HG02884 (cell line): ENCODE results near the gene MRPL58.
"Not testable (repeated sequence)": the region's sequence is repeated elsewhere in the genome, so short reads cannot be mapped to it uniquely, and the experiment has no call there.

Experiments
- ATAC-seq: cut with Tn5 transposase; IDR thresholded peaks from one replicate; pipeline ENCODE4 v1.9.1; 2021; ENCODE audit warnings: mild to moderate bottlenecking, moderate library complexity; ENCODE audit not compliant: unreplicated experiment

Gene MRPL58

DNA sequence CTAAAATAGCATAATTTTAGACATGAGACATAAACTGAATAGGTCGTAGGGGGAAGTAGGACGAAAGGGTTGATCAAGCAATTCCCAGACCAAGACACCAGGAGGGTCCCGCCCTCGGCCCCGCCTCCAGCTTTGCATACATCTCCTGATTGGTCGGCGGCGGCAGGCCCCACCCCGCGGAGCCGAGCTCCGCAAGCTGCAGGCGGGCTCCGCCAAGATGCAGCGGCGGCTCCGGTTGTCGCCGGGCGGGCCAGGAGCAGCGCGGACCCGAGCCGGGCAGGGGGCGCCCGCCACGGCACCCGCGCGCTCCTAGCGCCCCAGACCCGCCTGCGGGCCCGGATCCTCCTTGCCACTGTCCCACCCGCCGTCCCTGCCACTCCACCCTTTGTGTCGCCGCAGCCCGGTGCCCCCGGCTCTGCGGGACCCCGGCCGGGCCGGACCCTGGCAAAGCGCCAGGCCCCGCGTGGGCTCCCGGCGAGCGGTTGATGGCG lies 25.0 kb upstream of the MRPL58 start, which contains the start of gene CDR2L:
TSS of gene CDR2L (plus strand) at position 215 of the 491 bp plus-strand sequence. CDS start 412 bp downstream, outside the sequence.
- ATAC-seq = peak; percentile 89

- peak; percentile 40 for ATAC-seq
Observed at GRCh38 chr17:74987909-74988711, 24.4 kb upstream of the MRPL58 start.

DNA sequence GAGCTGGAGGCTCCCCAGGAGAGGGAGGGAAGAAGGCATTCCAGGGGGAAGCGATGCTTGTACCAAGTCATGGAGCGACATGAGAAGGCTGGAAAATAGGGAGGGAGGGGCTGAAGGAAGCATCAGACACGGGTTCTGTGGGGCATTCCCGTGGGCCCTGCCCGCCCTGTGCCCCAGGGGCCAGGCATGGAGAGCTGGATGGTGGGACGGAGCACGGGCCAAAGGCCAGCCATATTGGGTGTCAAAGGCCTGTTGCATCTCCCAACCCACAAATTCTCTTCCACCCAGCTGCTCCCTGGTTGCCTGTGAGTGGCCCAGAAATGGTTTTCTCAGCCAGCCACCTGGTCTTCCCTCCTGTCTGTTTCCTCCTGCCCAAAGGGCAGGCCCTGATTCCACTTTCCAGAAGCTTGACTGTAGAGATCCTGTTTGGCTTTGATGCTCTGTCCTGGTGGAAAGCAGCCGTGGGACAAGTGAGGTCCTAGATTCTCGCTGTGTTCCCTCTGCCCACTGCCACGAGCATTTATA lies 21.8 kb upstream of the MRPL58 start:
- ATAC-seq = no peak

DNA sequence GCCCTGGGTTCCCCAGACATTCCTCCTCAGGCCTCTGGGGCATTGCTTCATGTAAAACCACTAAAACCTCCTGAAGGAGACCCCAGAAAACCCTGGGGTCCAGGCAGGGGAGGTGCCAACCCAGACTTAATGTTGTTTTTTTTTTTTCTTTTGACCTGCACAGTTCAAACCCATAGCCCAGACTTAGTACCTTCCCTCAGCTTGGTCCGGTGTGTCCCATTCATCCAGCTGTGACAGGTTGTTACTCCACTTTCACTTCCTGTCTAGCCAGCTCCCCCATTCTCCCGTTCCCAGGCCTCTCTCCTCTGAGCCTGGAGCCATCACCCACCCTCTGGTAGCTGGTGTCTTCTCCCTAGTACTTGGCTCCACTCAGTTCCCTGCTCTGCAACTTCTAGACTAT lies 20.2 kb upstream of the MRPL58 start:
- ATAC-seq = no peak

- no peak for ATAC-seq
Observed at GRCh38 chr17:74994440-74994839, 18.0 kb upstream of the MRPL58 start.

DNA sequence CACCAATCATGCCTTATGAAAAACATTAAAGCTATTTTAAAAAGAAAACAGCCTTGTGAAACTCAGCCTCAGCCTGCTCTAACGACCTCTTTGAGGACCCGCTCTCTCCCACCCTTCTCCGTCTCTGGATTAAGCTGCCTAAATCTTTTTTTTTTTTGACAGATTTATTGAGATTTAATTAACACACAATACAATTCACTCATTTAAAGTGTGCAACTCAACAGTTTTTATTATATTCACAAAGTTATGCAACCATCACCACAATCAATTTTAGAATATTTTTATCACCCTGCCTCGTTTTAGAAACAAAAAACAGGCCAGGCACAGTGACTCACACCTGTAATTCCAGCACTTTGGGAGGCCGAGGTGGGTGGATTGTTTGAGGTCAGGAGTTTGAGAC lies 16.6 kb upstream of the MRPL58 start:
- ATAC-seq = no peak

DNA sequence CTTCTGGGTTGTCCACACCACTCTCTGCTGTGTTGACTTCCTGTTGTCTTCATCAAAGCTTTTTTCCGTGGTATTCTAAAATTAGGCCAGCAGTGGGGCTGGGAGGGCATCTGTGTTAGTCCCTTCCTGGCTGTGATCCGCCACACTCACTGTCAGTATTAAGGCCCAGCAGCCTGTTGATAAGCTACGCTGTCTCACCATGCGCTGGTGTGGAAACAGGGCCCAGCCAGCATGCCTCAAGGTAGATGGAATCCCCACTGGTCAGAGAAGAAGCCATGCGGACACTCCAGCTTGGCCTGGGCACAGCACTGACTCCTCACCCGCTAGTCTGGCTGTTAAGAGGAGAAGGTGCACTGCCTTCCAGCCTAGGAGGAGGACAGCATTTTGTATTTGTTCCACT lies 13.7 kb upstream of the MRPL58 start:
- ATAC-seq = no peak

DNA sequence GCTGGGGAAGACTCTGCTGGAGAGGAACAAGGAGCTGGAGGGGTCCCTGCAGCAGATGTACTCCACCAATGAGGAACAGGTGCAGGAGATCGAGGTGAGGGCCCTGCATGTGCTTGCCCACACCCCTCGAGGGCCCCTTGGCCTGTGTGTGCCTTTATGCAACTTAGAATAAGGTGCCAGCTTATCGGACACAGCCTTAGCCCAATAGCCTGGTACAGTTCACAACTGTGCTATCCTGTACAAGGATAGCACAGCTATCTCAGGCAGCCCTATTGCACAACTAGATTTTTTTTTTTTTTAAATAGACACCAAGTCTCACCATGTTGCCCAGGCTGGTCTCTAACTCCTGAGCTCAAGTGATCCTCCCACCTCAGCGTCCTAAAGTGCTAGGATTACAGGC lies 12.9 kb upstream of the MRPL58 start:
- ATAC-seq = no peak

GRCh38 chr17:75001915-75002843 lies 10.3 kb upstream of the MRPL58 start:
- ATAC-seq = no peak

GRCh38 chr17:75003070-75003956 lies 9.2 kb upstream of the MRPL58 start:
- no peak for ATAC-seq

GRCh38 chr17:75003957-75004355 lies 8.5 kb upstream of the MRPL58 start:
- no peak for ATAC-seq

- ATAC-seq = no peak
Observed at GRCh38 chr17:75004371-75004770, 8.1 kb upstream of the MRPL58 start.

GRCh38 chr17:75005291-75005690 lies 7.2 kb upstream of the MRPL58 start:
- ATAC-seq = no peak

GRCh38 chr17:75006084-75006483 lies 6.4 kb upstream of the MRPL58 start:
- ATAC-seq = not testable (repeated sequence)

DNA sequence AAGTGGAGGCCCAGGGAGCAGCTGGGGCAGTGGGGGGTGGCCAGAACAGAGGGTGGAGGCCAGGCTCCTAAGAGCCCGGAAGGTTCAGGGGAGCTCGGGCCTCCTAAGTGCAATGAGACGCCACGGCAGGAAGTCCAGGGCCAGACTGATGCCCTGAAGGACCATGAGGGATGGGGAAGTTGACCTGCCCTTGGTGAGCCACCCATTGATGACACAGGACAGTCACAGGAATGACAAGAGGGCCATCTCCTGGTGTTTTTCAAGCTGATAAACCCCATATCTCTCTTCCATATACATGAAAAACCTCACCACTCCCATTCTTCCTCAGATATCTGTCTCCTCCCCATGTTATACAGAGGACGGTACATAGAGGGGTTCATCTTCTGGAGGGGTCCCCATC lies 5.8 kb upstream of the MRPL58 start:
- no peak for ATAC-seq

- no peak for ATAC-seq
Observed at GRCh38 chr17:75008373-75008772, 4.1 kb upstream of the MRPL58 start.

DNA sequence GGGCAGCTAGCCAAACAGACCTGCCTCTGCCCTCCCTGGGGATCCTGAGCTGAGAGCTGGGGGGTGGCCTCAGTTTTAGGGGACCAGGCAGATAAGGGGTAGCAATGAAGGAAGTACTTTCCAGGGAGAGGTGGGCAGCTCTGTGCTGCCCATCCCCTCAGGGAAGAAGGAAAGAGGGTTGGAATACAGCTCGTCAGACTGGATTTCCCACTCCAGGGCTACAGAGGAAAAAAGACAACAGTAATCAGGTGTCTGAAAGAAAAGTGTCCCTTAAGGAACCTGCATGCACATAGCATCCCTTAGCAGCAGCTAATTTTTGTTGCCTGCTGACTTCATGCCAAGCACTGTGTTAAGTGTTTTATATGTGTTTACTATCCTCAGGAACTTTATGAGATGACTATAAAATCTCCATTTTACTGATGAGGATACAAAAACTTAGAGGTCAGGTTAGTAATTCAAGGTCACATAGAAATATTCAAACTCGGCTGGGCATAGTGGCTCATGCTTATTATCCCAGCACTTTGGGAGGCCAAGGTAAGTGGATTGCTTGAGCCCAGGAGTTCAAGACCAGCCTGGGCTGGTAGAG lies 3.2 kb upstream of the MRPL58 start:
- ATAC-seq = no peak

GRCh38 chr17:75010683-75011400 lies 1.6 kb upstream of the MRPL58 start:
- ATAC-seq = no peak

DNA sequence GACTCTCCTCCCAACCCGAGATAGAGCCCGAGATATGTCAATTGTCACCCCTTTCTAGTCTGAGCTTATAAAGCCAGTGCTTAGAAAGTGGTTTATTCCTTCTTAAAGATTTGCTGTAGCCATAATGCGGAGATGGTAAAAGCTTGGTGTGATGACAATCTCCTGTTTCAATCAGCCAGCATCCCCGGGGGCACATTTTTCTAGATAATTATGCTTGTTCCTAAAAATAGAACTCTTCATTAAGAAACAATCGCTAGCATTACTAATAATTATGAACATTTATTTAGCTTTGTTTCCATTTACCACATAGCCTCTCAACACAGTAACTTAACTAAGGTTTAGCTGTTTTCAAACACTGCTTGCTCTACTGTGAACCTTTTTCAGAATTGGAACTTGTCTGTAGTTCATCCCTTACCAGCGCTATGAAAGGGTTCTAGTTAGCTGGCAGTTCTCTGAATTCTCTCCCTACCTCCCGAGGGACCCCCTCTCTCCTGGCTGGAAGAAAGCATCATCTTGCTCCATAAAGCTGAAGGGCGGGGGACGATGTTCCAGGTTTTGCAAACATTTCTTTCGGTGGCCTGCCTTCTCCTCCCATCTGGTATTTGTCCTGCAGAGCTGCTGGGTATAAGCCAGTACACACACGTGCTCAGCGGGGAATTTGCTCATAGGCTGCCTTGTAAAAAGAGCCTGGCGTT lies 922 bp upstream of the MRPL58 start:
- ATAC-seq = no peak
